ENCODE results near the gene DCTN2. TPM values are rescaled to one million over a fixed set of nuclear protein-coding genes. Genes with fewer than 3 reads are reported as not detected.
"Not testable (repeated sequence)": the region's sequence is repeated elsewhere in the genome, so short reads cannot be mapped to it uniquely, and the experiment has no call there.

Gene DCTN2
- total RNA-seq, 1 donor from 2014 or later, result 116 TPM

- H3K27me3 ChIP-seq, result no peaks in the 10 kb centered on the region
- intact Hi-C loops (cut with DNase I), result no loop called here
- peaks cover 8 to 12% of the 10 kb centered on the region in 2 donors for H3K36me3 ChIP-seq
- TF ChIP-seq, protein P1, sequence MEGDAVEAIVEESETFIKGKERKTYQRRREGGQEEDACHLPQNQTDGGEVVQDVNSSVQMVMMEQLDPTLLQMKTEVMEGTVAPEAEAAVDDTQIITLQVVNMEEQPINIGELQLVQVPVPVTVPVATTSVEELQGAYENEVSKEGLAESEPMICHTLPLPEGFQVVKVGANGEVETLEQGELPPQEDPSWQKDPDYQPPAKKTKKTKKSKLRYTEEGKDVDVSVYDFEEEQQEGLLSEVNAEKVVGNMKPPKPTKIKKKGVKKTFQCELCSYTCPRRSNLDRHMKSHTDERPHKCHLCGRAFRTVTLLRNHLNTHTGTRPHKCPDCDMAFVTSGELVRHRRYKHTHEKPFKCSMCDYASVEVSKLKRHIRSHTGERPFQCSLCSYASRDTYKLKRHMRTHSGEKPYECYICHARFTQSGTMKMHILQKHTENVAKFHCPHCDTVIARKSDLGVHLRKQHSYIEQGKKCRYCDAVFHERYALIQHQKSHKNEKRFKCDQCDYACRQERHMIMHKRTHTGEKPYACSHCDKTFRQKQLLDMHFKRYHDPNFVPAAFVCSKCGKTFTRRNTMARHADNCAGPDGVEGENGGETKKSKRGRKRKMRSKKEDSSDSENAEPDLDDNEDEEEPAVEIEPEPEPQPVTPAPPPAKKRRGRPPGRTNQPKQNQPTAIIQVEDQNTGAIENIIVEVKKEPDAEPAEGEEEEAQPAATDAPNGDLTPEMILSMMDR (IDR thresholded peaks at IDR 0.05), result no peak
- H3K4me3 ChIP-seq, result no peak overlapping the region
- no peak overlapping the region for H3K27ac ChIP-seq
- no peaks in the 10 kb centered on the region for H3K9me3 ChIP-seq
- no peaks in the 10 kb centered on the region for H3K4me1 ChIP-seq
- DNase-seq (ENCODE audit: low spot score in 2 of 2), result no peak
Measured at GRCh38 chr12:57564178-57564740, 17.3 kb upstream of the DCTN2 start.

GRCh38 chr12:57563358-57563757 lies 16.4 kb upstream of the DCTN2 start:
- Histone ChIP-seq H3K4me3 (no peak overlapping the region), H3K4me1 (no peaks in the 10 kb centered on the region), H3K27ac (no peak overlapping the region), H3K36me3 (peaks cover 3 to 12% of the 10 kb centered on the region in 2 donors), H3K27me3 (no peaks in the 10 kb centered on the region), H3K9me3 (no peaks in the 10 kb centered on the region)
- intact Hi-C loops (cut with DNase I), result no loop called here
- TF ChIP-seq, protein P1 (IDR thresholded peaks at IDR 0.05), result no peak
- no peak for DNase-seq (ENCODE audit: low spot score in 2 of 2)

GRCh38 chr12:57561117-57561516 lies 14.1 kb upstream of the DCTN2 start:
- H3K27ac ChIP-seq; H3K27me3 ChIP-seq; H3K9me3 ChIP-seq; H3K4me3 ChIP-seq; H3K4me1 ChIP-seq; intact Hi-C loops (cut with DNase I); DNase-seq (ENCODE audit: low spot score in 2 of 2); H3K36me3 ChIP-seq: not testable (repeated sequence)

DNA sequence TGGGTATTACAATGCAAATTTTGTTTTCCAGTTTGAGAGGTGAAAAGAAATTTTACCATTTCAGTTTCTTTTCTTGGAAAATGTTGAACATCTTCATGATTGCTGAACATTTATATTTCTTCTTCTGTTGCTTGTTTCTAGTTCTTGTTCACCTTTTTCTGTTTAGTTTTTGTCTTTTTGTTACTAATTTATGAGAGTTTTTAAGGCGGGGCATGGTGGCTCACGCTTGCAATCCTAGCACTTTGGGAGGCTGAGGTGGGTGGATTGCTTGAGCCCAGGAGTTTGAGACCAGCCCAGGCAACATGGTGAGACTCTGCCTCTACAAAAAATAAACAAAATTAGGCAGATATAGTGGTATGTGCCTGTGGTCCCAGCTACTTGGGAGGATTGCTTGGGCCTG lies 13.5 kb upstream of the DCTN2 start:
- no peaks in the 10 kb centered on the region for H3K27me3 ChIP-seq

GRCh38 chr12:57558864-57559263 lies 11.9 kb upstream of the DCTN2 start:
- TF ChIP-seq, protein P1 (IDR thresholded peaks at IDR 0.05), result no peak
- Histone ChIP-seq H3K4me1 (no peaks in the 10 kb centered on the region), H3K27me3 (no peaks in the 10 kb centered on the region)

More for the DNA sequence above, 13.5 kb upstream of the DCTN2 start:
- intact Hi-C loops (cut with DNase I), result no loop called here
- no peaks in the 10 kb centered on the region for H3K9me3 ChIP-seq
- peaks cover 3 to 8% of the 10 kb centered on the region in 2 donors for H3K36me3 ChIP-seq
- DNase-seq (ENCODE audit: low spot score in 2 of 2), result no peak
- no peaks in the 10 kb centered on the region for H3K4me1 ChIP-seq
- TF ChIP-seq, protein P1 (IDR thresholded peaks at IDR 0.05), result no peak
- H3K27ac ChIP-seq, result no peak overlapping the region
- H3K4me3 ChIP-seq, result no peak overlapping the region

GRCh38 chr12:57554897-57555296 lies 7.9 kb upstream of the DCTN2 start:
- H3K4me3 ChIP-seq, result no peak overlapping the region

More at GRCh38 chr12:57558864-57559263, 11.9 kb upstream of the DCTN2 start:
- DNase-seq (ENCODE audit: low spot score in 2 of 2), result no peak
- no peak overlapping the region for H3K4me3 ChIP-seq
- H3K9me3 ChIP-seq, result no peaks in the 10 kb centered on the region
- H3K36me3 ChIP-seq, result peaks cover 0 to 3% of the 10 kb centered on the region in 2 donors
- intact Hi-C loops (cut with DNase I), result no loop called here
- H3K27ac ChIP-seq, result no peak overlapping the region

More at GRCh38 chr12:57554897-57555296, 7.9 kb upstream of the DCTN2 start:
- H3K27me3 ChIP-seq, result no peaks in the 10 kb centered on the region
- no peaks in the 10 kb centered on the region for H3K36me3 ChIP-seq
- H3K27ac ChIP-seq, result no peak overlapping the region
- H3K4me1 ChIP-seq, result peaks cover 0 to 4% of the 10 kb centered on the region in 2 donors
- intact Hi-C loops (cut with DNase I), result no loop called here
- no peaks in the 10 kb centered on the region for H3K9me3 ChIP-seq
- TF ChIP-seq, protein P1 (IDR thresholded peaks at IDR 0.05), result no peak
- no peak for DNase-seq (ENCODE audit: low spot score in 2 of 2)
